ENCODE results near the gene RABGGTA. TPM values are rescaled to one million over a fixed set of nuclear protein-coding genes. Genes with fewer than 3 reads are reported as not detected.

Gene RABGGTA
- total and polyA plus RNA-seq, 4 donors = 17.1 to 40.0 (median 22.6) TPM

DNA sequence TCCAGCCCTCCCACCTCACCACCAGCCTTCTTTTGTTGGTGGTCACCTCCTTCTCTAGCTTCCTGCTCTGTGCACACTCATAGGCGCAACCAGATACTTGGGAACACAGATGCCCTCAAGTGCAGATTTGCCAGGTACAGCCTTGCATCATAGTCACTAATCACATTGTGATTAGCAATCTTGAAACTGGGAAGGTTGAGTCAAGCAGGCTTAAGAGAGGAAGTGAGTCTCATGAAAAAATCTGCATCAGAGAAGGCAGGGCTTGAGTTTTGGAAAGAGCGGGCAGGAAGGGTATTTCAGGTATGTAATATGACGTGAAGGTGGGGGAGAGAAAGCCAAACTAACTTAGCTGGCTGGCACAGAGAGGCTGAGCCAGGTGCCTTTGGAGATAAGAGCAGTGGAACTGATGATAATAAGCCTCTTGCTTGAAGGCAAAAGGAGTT is 2.7 kb upstream of the RABGGTA start:
- 88 to 89% methylated on average over 3 of the region's 3 CpGs for WGBS, 2 donors
- DNase-seq (no peak), ATAC-seq (ENCODE audit: low FRiP score) (no peak)
- Histone ChIP-seq H3K4me3 (ENCODE audit: low read length in 2 of 2) (no peak overlapping the region), H3K9me3 (ENCODE audit: control insufficient read depth, low read length) (no peaks in the 10 kb centered on the region), H3K36me3 (ENCODE audit: control insufficient read depth in 1 of 2, insufficient read depth in 2 of 2, low read length in 1 of 2) (no peaks in the 10 kb centered on the region), H3K4me1 (ENCODE audit: control insufficient read depth in 1 of 2, insufficient read depth in 2 of 2, low read length in 2 of 2) (no peaks in the 10 kb centered on the region), H3K27me3 (ENCODE audit: control insufficient read depth in 1 of 2, insufficient read depth in 2 of 2, low read length in 1 of 2) (no peaks in the 10 kb centered on the region), H3K27ac (ENCODE audit: low read depth in 1 of 2, low read length in 2 of 2) (no peak overlapping the region)
- intact Hi-C loops (cut with DNase I) = no loop called here

DNA sequence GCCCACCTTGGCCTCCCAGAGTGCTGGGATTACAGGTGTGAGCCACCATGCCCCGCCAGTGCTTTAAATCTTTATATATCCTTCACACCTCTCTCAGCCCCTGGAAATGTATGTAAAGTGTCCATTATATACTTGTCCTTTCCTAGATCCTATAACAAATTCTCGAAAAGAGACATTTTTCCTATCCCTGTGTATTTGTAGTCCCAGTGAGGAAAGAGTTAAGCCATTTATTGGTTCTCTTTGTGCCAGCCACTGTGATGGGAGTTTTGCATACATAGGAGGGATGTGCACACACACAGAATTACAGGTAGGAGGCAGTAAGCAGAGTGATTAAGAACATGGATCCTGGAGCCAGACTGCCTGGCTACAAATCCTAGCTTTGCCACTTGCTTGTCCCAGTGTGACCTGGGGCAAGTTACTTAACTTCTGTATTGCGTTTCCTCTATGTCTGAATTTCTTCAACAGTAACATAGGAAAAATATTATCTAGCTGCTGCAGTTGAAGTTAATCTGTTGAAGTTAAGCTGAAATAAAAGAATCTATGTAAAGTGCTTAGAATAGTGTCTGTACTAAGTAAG is 2.1 kb upstream of the RABGGTA start:
- intact Hi-C loops (cut with DNase I) = no loop called here
- no peak for ATAC-seq (ENCODE audit: low FRiP score)
- no peak overlapping the region for H3K4me3 ChIP-seq (ENCODE audit: low read length in 2 of 2)
- H3K27ac ChIP-seq (ENCODE audit: low read depth in 1 of 2, low read length in 2 of 2) = no peak overlapping the region
- no peaks in the 10 kb centered on the region for H3K27me3 ChIP-seq (ENCODE audit: control insufficient read depth in 1 of 2, insufficient read depth in 2 of 2, low read length in 1 of 2)
- WGBS, 2 donors = 82 to 91% methylated on average over 3 of the region's 3 CpGs
- H3K9me3 ChIP-seq (ENCODE audit: control insufficient read depth, low read length) = no peaks in the 10 kb centered on the region
- no peaks in the 10 kb centered on the region for H3K36me3 ChIP-seq (ENCODE audit: control insufficient read depth in 1 of 2, insufficient read depth in 2 of 2, low read length in 1 of 2)
- no peak for DNase-seq
- H3K4me1 ChIP-seq (ENCODE audit: control insufficient read depth in 1 of 2, insufficient read depth in 2 of 2, low read length in 2 of 2) = no peaks in the 10 kb centered on the region

DNA sequence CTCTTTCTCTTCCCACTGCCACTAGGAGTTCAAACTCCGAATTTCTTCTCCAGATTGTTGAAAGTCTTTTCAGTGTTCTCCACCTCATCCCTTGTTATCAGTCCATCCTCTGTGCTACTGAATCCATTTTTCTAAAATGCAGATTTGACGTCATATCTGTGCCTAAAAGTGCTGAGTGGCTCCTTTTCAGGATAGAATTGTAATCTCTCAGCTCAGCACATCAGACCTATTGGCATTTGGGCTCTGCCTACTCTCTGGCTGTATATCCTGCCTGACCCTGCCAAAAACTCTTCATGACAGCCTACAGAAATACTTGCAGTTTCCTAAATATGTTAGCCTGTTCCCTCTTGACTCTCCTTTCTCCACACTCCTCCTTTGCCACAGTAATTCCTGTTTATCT is 1.1 kb upstream of the RABGGTA start:
- 92 to 94% methylated on average over 2 of the region's 2 CpGs for WGBS, 2 donors
- Histone ChIP-seq H3K27ac (ENCODE audit: low read depth in 1 of 2, low read length in 2 of 2) (no peak overlapping the region), H3K27me3 (ENCODE audit: control insufficient read depth in 1 of 2, insufficient read depth in 2 of 2, low read length in 1 of 2) (no peaks in the 10 kb centered on the region), H3K9me3 (ENCODE audit: control insufficient read depth, low read length) (no peaks in the 10 kb centered on the region), H3K4me1 (ENCODE audit: control insufficient read depth in 1 of 2, insufficient read depth in 2 of 2, low read length in 2 of 2) (no peaks in the 10 kb centered on the region), H3K4me3 (ENCODE audit: low read length in 2 of 2) (no peak overlapping the region), H3K36me3 (ENCODE audit: control insufficient read depth in 1 of 2, insufficient read depth in 2 of 2, low read length in 1 of 2) (peaks cover 0 to 2% of the 10 kb centered on the region in 2 donors)
- intact Hi-C loops (cut with DNase I) = no loop called here
- DNase-seq (no peak), ATAC-seq (ENCODE audit: low FRiP score) (no peak)

DNA sequence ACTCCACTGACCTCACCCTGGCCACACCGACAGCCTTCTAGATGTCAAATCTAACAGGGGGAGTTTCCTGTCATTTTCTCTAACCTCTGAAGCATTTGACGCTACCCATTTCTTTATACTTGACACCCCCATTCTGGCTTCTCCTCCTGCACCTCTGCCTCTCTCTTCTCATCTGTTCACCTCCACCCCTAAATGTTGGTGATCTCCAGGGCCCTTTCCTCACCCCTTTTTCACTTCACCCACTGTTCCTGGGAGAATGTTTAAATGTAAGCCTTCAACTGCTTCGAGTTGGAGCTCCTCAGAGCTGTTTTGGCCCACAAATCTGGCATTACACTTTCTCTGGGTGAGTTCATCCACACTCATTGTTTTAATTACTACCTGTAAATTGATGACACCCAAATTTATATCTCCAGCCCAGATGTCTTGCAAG is 452 bp upstream of the RABGGTA start:
- 23 to 26% methylated on average over 3 of the region's 3 CpGs for WGBS, 2 donors
- Histone ChIP-seq H3K27me3 (ENCODE audit: control insufficient read depth in 1 of 2, insufficient read depth in 2 of 2, low read length in 1 of 2) (no peaks in the 10 kb centered on the region), H3K4me3 (ENCODE audit: low read length in 2 of 2) (peak overlapping the region in 1 of 2 donors; percentile 54), H3K9me3 (ENCODE audit: control insufficient read depth, low read length) (no peaks in the 10 kb centered on the region), H3K27ac (ENCODE audit: low read depth in 1 of 2, low read length in 2 of 2) (peak overlapping the region in 1 of 2 donors; percentile 30), H3K4me1 (ENCODE audit: control insufficient read depth in 1 of 2, insufficient read depth in 2 of 2, low read length in 2 of 2) (no peaks in the 10 kb centered on the region), H3K36me3 (ENCODE audit: control insufficient read depth in 1 of 2, insufficient read depth in 2 of 2, low read length in 1 of 2) (peaks cover 0 to 2% of the 10 kb centered on the region in 2 donors)
- DNase-seq (no peak), ATAC-seq (ENCODE audit: low FRiP score) (no peak)
- intact Hi-C loops (cut with DNase I) = loop anchor here in 1 of 2 donors (1.0 kb wide), 1 partner anchor 29 kb away; no protein-coding TSS in a partner anchor

DNA sequence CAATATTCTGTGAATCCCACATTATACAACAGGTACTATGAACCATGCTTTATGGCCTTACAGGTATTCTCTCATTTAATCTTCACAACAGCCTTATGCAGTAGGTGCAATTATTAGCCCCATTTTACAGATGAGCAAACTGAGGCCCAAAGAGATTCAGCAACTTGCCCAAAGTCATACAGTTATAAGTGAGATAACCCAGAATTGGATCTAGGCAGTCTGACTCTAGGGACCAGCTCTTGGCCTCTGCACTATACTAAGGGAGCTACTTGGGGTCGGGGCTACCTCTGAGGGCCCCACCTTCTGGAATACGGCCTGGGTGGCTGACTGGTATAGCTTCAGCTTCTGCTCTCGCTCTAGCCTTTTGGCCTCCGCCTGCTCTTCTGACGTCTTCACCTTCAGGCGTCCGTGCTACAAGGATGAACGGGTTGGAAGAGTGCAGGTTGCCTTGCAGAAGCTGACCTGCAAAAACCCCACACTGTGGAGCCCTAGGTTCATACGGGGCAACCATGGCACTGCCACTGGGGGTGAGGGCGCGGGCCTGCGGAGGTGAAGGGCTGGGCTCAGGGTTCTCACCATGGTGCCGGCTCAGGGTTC is 762 bp downstream of the RABGGTA start:
- Histone ChIP-seq H3K4me1 (ENCODE audit: control insufficient read depth in 1 of 2, insufficient read depth in 2 of 2, low read length in 2 of 2) (no peaks in the 10 kb centered on the region), H3K9me3 (ENCODE audit: control insufficient read depth, low read length) (no peaks in the 10 kb centered on the region), H3K4me3 (ENCODE audit: low read length in 2 of 2) (peak overlapping the region; percentile 54 to 64), H3K36me3 (ENCODE audit: control insufficient read depth in 1 of 2, insufficient read depth in 2 of 2, low read length in 1 of 2) (peaks cover 0 to 2% of the 10 kb centered on the region in 2 donors), H3K27ac (ENCODE audit: low read depth in 1 of 2, low read length in 2 of 2) (peak overlapping the region in 1 of 2 donors; percentile 79), H3K27me3 (ENCODE audit: control insufficient read depth in 1 of 2, insufficient read depth in 2 of 2, low read length in 1 of 2) (no peaks in the 10 kb centered on the region)
- intact Hi-C loops (cut with DNase I) = loop anchor here in 1 of 2 donors (1.0 kb wide), 1 partner anchor 27 kb away; no protein-coding TSS in a partner anchor
- ATAC-seq (ENCODE audit: low FRiP score) (no peak), DNase-seq (no peak)
- WGBS, 2 donors = 12 to 15% methylated on average over 13 of the region's 13 CpGs

DNA sequence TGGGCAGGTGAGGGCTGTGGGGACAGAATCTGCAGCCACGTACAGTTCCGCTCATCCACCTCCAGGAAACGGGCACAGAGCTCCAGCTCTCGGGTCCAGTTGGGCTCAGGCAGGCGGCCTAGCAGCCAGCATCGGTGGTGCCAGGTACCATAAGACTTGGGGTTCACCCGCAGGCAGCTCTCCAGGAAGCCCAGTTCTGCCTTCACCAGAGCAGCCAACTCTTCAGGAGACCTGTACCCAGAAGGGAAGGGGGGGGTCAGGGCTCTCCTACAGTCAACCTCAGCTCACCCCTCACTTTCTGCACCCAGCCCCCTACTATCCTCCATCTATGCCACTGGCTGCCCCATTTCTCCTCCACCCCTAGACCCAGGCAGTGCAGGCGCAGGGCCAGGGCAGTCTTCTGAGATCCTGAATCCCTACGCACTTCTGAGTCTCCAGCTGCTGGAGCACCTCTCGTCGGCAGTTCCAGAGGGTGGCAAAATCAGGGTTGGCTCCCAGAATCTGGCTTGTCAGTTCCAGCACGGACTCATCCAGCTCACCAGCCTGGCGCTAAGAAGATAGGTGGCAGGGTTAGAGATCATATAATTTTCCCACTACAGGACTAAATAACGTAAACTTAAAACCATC is 1.4 kb downstream of the RABGGTA start:
- ATAC-seq (ENCODE audit: low FRiP score) = no peak
- intact Hi-C loops (cut with DNase I) = no loop called here
- 93 to 94% methylated on average over 14 of the region's 14 CpGs for WGBS, 2 donors
- Histone ChIP-seq H3K36me3 (ENCODE audit: control insufficient read depth in 1 of 2, insufficient read depth in 2 of 2, low read length in 1 of 2) (peaks cover 0 to 4% of the 10 kb centered on the region in 2 donors), H3K9me3 (ENCODE audit: control insufficient read depth, low read length) (no peaks in the 10 kb centered on the region), H3K27ac (ENCODE audit: low read depth in 1 of 2, low read length in 2 of 2) (no peak overlapping the region), H3K27me3 (ENCODE audit: control insufficient read depth in 1 of 2, insufficient read depth in 2 of 2, low read length in 1 of 2) (no peaks in the 10 kb centered on the region), H3K4me3 (ENCODE audit: low read length in 2 of 2) (no peak overlapping the region), H3K4me1 (ENCODE audit: control insufficient read depth in 1 of 2, insufficient read depth in 2 of 2, low read length in 2 of 2) (no peaks in the 10 kb centered on the region)
- DNase-seq = no peak

DNA sequence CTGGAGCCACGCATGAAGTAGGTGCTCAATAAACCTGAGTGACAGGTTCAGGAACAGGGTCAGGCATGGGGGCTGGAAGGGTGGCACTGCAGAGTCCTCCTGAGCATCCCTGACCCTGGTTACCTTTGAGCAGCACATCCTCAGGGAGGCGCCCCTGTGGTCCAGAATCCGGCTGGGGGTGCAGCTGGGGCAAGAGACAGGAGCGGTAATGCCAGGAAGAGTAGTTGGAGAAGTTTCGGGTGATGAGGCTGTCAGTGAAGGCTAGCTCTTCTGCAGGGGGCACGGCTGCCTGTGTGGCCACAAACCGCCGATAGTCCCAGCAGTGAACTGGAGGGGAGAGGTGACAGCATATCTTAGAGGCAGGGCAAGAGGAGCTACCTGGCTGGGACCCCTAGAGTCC is 2.0 kb downstream of the RABGGTA start:
- ATAC-seq (ENCODE audit: low FRiP score) = no peak
- Histone ChIP-seq H3K4me3 (ENCODE audit: low read length in 2 of 2) (no peak overlapping the region), H3K4me1 (ENCODE audit: control insufficient read depth in 1 of 2, insufficient read depth in 2 of 2, low read length in 2 of 2) (no peaks in the 10 kb centered on the region), H3K36me3 (ENCODE audit: control insufficient read depth in 1 of 2, insufficient read depth in 2 of 2, low read length in 1 of 2) (peaks cover 0 to 4% of the 10 kb centered on the region in 2 donors), H3K27ac (ENCODE audit: low read depth in 1 of 2, low read length in 2 of 2) (no peak overlapping the region), H3K27me3 (ENCODE audit: control insufficient read depth in 1 of 2, insufficient read depth in 2 of 2, low read length in 1 of 2) (no peaks in the 10 kb centered on the region), H3K9me3 (ENCODE audit: control insufficient read depth, low read length) (no peaks in the 10 kb centered on the region)
- intact Hi-C loops (cut with DNase I) = no loop called here
- DNase-seq = peak in 1 of 2 donors; percentile 56
- 94 to 95% methylated on average over 8 of the region's 8 CpGs for WGBS, 2 donors

DNA sequence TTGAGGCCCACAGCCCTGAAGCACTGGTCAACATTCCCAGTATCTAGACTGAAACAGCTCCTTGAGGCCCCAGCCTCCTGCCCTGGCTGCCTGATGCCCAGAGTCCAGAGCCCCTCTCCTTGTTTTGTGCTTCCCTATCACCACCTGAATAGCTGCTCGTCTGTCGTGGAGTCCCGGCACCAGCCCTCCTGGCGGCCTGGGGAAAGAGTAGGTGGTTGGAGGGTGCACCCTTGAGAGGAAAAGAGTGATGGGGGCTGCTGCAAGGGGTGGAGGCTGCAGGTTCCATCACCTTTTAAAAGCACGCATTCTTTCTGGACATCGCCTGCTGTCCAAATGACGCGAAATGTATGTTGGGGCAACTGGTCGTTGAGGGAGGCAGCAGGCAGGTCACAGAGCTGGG is 3.2 kb downstream of the RABGGTA start:
- H3K9me3 ChIP-seq (ENCODE audit: control insufficient read depth, low read length) = no peaks in the 10 kb centered on the region
- 89 to 91% methylated on average over 9 of the region's 9 CpGs for WGBS, 2 donors
- no peaks in the 10 kb centered on the region for H3K4me1 ChIP-seq (ENCODE audit: control insufficient read depth in 1 of 2, insufficient read depth in 2 of 2, low read length in 2 of 2)
- ATAC-seq (ENCODE audit: low FRiP score) (no peak), DNase-seq (peak in 1 of 2 donors; percentile 39)
- H3K27ac ChIP-seq (ENCODE audit: low read depth in 1 of 2, low read length in 2 of 2) = no peak overlapping the region
- H3K27me3 ChIP-seq (ENCODE audit: control insufficient read depth in 1 of 2, insufficient read depth in 2 of 2, low read length in 1 of 2) = no peaks in the 10 kb centered on the region
- intact Hi-C loops (cut with DNase I) = no loop called here
- H3K36me3 ChIP-seq (ENCODE audit: control insufficient read depth in 1 of 2, insufficient read depth in 2 of 2, low read length in 1 of 2) = peaks cover 0 to 4% of the 10 kb centered on the region in 2 donors
- H3K4me3 ChIP-seq (ENCODE audit: low read length in 2 of 2) = no peak overlapping the region

DNA sequence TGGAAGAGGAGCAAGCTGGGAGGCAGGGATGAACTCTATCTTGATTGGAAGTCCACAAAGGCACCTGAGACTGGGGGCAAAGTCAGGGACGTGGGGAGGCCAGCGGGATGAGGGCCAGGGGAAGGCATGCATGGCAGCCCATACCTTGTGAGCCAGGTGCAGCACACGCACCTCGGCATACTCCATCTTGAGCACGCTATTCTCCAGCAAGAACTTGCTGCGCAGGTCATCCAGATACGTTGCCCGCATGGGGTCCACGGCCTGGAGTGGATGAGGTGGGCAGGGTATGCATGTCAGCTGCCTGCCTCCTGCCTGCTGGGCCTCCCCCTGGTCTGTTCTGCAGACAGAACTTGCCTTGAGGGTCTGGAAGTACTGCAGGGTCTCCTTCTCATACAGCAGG is 3.9 kb downstream of the RABGGTA start:
- Histone ChIP-seq H3K9me3 (ENCODE audit: control insufficient read depth, low read length) (no peaks in the 10 kb centered on the region), H3K4me1 (ENCODE audit: control insufficient read depth in 1 of 2, insufficient read depth in 2 of 2, low read length in 2 of 2) (no peaks in the 10 kb centered on the region), H3K36me3 (ENCODE audit: control insufficient read depth in 1 of 2, insufficient read depth in 2 of 2, low read length in 1 of 2) (peaks cover 0 to 4% of the 10 kb centered on the region in 2 donors), H3K4me3 (ENCODE audit: low read length in 2 of 2) (no peak overlapping the region), H3K27me3 (ENCODE audit: control insufficient read depth in 1 of 2, insufficient read depth in 2 of 2, low read length in 1 of 2) (no peaks in the 10 kb centered on the region), H3K27ac (ENCODE audit: low read depth in 1 of 2, low read length in 2 of 2) (no peak overlapping the region)
- WGBS, 2 donors = 90 to 91% methylated on average over 9 of the region's 9 CpGs
- no peak for DNase-seq
- ATAC-seq (ENCODE audit: low FRiP score) = no peak
- intact Hi-C loops (cut with DNase I) = no loop called here
